GM23338 (cell line): ENCODE data around the gene TGFBRAP1. TPM values are rescaled to one million over a fixed set of nuclear protein-coding genes. Genes with fewer than 3 reads are reported as not detected.

ENCODE experiments used
- ATAC-seq: fragments of 200-7000 bp; cut with Tn5 transposase; 3 replicates; pipeline ENCODE4 v1.9.1; 2020
- DNase-seq: peaks from one replicate; pipeline ENCODE4 v3.0.0-alpha.2; 2015; ENCODE audit warnings: low spot score
- H2AFZ ChIP-seq: fragments of 200-600 bp; sonication (generic); 2 replicates; pipeline ENCODE4 v1.8.0; 2016; ENCODE audit warnings: antibody characterized with exemption, mild to moderate bottlenecking, moderate library complexity
- H3F3A ChIP-seq: fragments of 200-600 bp; sonication (generic); replicated peaks from 2 replicates; pipeline ENCODE4 v1.8.0; 2017; ENCODE audit warnings: antibody characterized with exemption, mixed run types, low read depth
- H3K27ac ChIP-seq: fragments of 200-600 bp; sonication (generic); 2 replicates; pipeline ENCODE4 v1.6.1; 2016; ENCODE audit warnings: low read depth
- H3K27me3 ChIP-seq: fragments of 200-600 bp; sonication (generic); 2 replicates; pipeline ENCODE4 v1.8.0; 2016; ENCODE audit warnings: mild to moderate bottlenecking, mixed run types, moderate library complexity; ENCODE audit not compliant: insufficient read depth
- H3K36me3 ChIP-seq: fragments of 200-600 bp; sonication (generic); 2 replicates; pipeline ENCODE4 v1.8.0; 2016; ENCODE audit warnings: mild to moderate bottlenecking; ENCODE audit not compliant: insufficient read depth
- H3K4me1 ChIP-seq: fragments of 200-600 bp; sonication (generic); 2 replicates; pipeline ENCODE4 v1.8.0; 2016; ENCODE audit warnings: mild to moderate bottlenecking, moderate library complexity; ENCODE audit not compliant: insufficient read depth
- H3K4me2 ChIP-seq: fragments of 200-600 bp; sonication (generic); 2 replicates; pipeline ENCODE4 v1.7.1; 2017; ENCODE audit warnings: mixed run types
- H3K4me3 ChIP-seq: fragments of 200-600 bp; sonication (generic); 2 replicates; pipeline ENCODE4 v1.6.1; 2016; ENCODE audit warnings: mixed run types
- H3K79me2 ChIP-seq: fragments of 200-600 bp; sonication (generic); replicated peaks from 2 replicates; pipeline ENCODE4 v1.8.0; 2017; ENCODE audit warnings: mild to moderate bottlenecking; ENCODE audit not compliant: insufficient read depth
- H3K9me2 ChIP-seq: fragments of 200-600 bp; sonication (generic); 2 replicates; pipeline ENCODE4 v1.8.0; 2017; ENCODE audit not compliant: insufficient read depth
- H4K20me1 ChIP-seq: fragments of 200-600 bp; sonication (generic); replicated peaks from 2 replicates; pipeline ENCODE4 v1.8.0; 2017; ENCODE audit warnings: mild to moderate bottlenecking; ENCODE audit not compliant: insufficient read depth
- H3K27ac Mint-ChIP-seq: 2 replicates; pipeline ENCODE4 v1.8.0; 2020; ENCODE audit warnings: inconsistent platforms, mild to moderate bottlenecking, moderate library complexity, mixed read lengths
- H3K27me3 Mint-ChIP-seq: 3 replicates; pipeline ENCODE4 v1.8.0; 2022; ENCODE audit warnings: low read depth, mild to moderate bottlenecking, moderate library complexity, mixed read lengths, inconsistent platforms; ENCODE audit not compliant: insufficient read depth, poor library complexity
- H3K36me3 Mint-ChIP-seq: 3 replicates; pipeline ENCODE4 v1.8.0; 2021; ENCODE audit warnings: low read depth, mild to moderate bottlenecking, inconsistent platforms, moderate library complexity, mixed read lengths
- H3K4me1 Mint-ChIP-seq: 3 replicates; pipeline ENCODE4 v1.8.0; 2020; ENCODE audit warnings: mild to moderate bottlenecking, inconsistent platforms, mixed read lengths
- H3K4me3 Mint-ChIP-seq: 3 replicates; pipeline ENCODE4 v1.8.0; 2021; ENCODE audit warnings: moderate library complexity, mild to moderate bottlenecking, inconsistent platforms, mixed read lengths
- H3K9me3 Mint-ChIP-seq: 3 replicates; pipeline ENCODE4 v1.8.0; 2020; ENCODE audit warnings: moderate library complexity, mild to moderate bottlenecking, inconsistent platforms, mixed read lengths
- CREB1 ChIP-seq: fragments of 250-450 bp; sonication (Bioruptor Pico); IDR thresholded peaks from 2 replicates; pipeline ENCODE4 v1.5.0; 2020; ENCODE audit warnings: low read depth, mild to moderate bottlenecking, moderate library complexity
- EZH2 ChIP-seq: fragments of 200-600 bp; sonication (generic); IDR thresholded peaks from one replicate; pipeline ENCODE4 v1.8.0; 2017; ENCODE audit warnings: antibody characterized with exemption, mild to moderate bottlenecking, low read depth; ENCODE audit not compliant: unreplicated experiment
- EZH2phosphoT487 ChIP-seq: fragments of 200-600 bp; sonication (generic); IDR thresholded peaks from one replicate; pipeline ENCODE4 v1.8.1; 2018; ENCODE audit warnings: antibody characterized with exemption; ENCODE audit not compliant: unreplicated experiment
- JUNB ChIP-seq: IDR thresholded peaks from one replicate; pipeline ENCODE4 v1.6.1; 2016; ENCODE audit warnings: antibody characterized with exemption; ENCODE audit not compliant: unreplicated experiment
- NANOG ChIP-seq: IDR thresholded peaks from 2 replicates; pipeline ENCODE4 v1.6.1; 2016; ENCODE audit warnings: antibody characterized with exemption, borderline replicate concordance
- POLR2AphosphoS5 ChIP-seq: IDR thresholded peaks from 2 replicates; pipeline ENCODE4 v1.6.1; 2016; ENCODE audit warnings: antibody characterized with exemption, low read depth
- STAT1 ChIP-seq: IDR thresholded peaks from one replicate; pipeline ENCODE4 v1.6.1; 2016; ENCODE audit warnings: antibody characterized with exemption; ENCODE audit not compliant: unreplicated experiment
- ZNF114 ChIP-seq: fragments of 250-450 bp; sonication (Bioruptor Pico); IDR thresholded peaks from 2 replicates; pipeline ENCODE4 v1.5.0; 2020; ENCODE audit warnings: mild to moderate bottlenecking, moderate library complexity
- ZNF331 ChIP-seq: fragments of 250-450 bp; sonication (Bioruptor Pico); IDR thresholded peaks from 2 replicates; pipeline ENCODE4 v1.5.0; 2020; ENCODE audit warnings: low read depth, mild to moderate bottlenecking, moderate library complexity
- polyA plus RNA-seq: library from polyadenylated mRNA; unstranded; fragments of >200 nt; fragmentation: Nextera tagmentation; extraction: Ambion mirVana; gene quantifications from 2 replicates; pipeline ENCODE4 v1.2.1, GENCODE V29; 2016
- total RNA-seq: library from RNA; depleted of rRNA; stranded (reverse); fragments of >200 nt; shearing (Covaris generic); gene quantifications from 2 replicates; pipeline ENCODE4 v1.2.3, GENCODE V29; 2014
- TF ChIP-seq, protein P1 (sequence below): fragments of 250-450 bp; sonication (Bioruptor Pico); IDR thresholded peaks from 2 replicates; pipeline ENCODE4 v1.5.0; 2020; ENCODE audit warnings: mild to moderate bottlenecking, moderate library complexity
- TF ChIP-seq, protein P2 (sequence below): IDR thresholded peaks from 2 replicates; pipeline ENCODE4 v1.6.1; 2016; ENCODE audit warnings: antibody characterized with exemption
- TF ChIP-seq, protein P3 (sequence below): IDR thresholded peaks from one replicate; pipeline ENCODE4 v1.6.1; 2018; ENCODE audit warnings: antibody characterized with exemption; ENCODE audit not compliant: unreplicated experiment
- TF ChIP-seq, protein P4 (sequence below), 2 experiments: fragments of 200-600 bp in 1 of 2; sonication (generic) in 1 of 2; conservative IDR thresholded peaks; 2 replicates each; pipeline versions ENCODE4 v1.5.1 to v1.6.1; 2016 to 2017; ENCODE audit warnings: antibody characterized with exemption in 2 of 2, low read depth in 2 of 2, mild to moderate bottlenecking in 2 of 2, moderate library complexity in 1 of 2

Gene TGFBRAP1
- total and polyA plus RNA-seq, 2 experiments from 2014 or later: 6.3 to 23.5 TPM

DNA sequence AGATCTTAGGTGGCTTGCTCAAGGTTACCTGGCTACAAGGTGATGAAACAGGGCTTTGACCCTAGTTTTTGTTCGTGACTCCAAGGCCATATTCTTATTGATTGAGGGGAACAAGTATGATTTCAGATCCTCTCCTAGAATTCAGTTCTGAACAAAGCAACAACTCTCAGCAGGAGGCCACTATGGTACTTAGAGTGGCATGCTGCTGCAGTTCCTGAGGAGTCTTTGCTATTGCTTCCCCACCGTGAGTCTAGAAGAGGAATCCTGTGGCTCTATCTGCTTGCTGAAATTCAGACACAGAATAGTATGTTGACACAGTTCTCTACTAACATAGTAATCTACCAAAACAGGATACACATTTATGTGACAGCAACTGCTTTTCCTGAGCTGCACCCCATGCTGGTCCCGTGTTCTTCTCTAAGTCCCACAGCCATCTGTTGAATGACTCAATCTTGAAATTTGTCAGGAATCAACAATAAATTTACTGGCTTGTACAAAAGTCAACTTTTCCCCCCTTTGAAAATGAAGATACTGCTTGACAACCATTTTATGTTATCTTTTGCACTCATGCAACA lies 4.1 kb downstream of the TGFBRAP1 start:
- Histone ChIP-seq H3K27ac (no peak overlapping the region), H3K4me3 (peak overlapping the region; percentile 10; the same call in 1 of the 2 replicates), H3K79me2 (peaks cover 81% of the 10 kb centered on the region), H3K27me3 (peaks cover 4% of the 10 kb centered on the region), H3F3A (no peaks in the 10 kb centered on the region), H3K36me3 (no peaks in the 10 kb centered on the region), H3K4me2 (peak overlapping the region; percentile 22), H3K9me2 (no peaks in the 10 kb centered on the region), H3K4me1 (peaks cover 12% of the 10 kb centered on the region), H2AFZ (no peak overlapping the region), H4K20me1 (no peaks in the 10 kb centered on the region; the same call in 1 of the 2 replicates)
- Mint-ChIP-seq H3K4me3 (no peak overlapping the region), H3K27me3 (peaks cover 8% of the 10 kb centered on the region), H3K4me1 (peaks cover 30% of the 10 kb centered on the region), H3K9me3 (no peaks in the 10 kb centered on the region), H3K27ac (no peak overlapping the region; the same call in 1 of the 2 replicates), H3K36me3 (peaks cover 8% of the 10 kb centered on the region; the same call in 2 of the 3 replicates)
- TF ChIP-seq JUNB (no peak), CREB1 (no peak), STAT1 (no peak), ZNF114 (CRISPR knock-in tag) (no peak), EZH2 (no peak), NANOG (no peak), ZNF331 (CRISPR knock-in tag) (no peak), EZH2phosphoT487 (no peak), POLR2AphosphoS5 (no peak)
- TF ChIP-seq, protein P1, sequence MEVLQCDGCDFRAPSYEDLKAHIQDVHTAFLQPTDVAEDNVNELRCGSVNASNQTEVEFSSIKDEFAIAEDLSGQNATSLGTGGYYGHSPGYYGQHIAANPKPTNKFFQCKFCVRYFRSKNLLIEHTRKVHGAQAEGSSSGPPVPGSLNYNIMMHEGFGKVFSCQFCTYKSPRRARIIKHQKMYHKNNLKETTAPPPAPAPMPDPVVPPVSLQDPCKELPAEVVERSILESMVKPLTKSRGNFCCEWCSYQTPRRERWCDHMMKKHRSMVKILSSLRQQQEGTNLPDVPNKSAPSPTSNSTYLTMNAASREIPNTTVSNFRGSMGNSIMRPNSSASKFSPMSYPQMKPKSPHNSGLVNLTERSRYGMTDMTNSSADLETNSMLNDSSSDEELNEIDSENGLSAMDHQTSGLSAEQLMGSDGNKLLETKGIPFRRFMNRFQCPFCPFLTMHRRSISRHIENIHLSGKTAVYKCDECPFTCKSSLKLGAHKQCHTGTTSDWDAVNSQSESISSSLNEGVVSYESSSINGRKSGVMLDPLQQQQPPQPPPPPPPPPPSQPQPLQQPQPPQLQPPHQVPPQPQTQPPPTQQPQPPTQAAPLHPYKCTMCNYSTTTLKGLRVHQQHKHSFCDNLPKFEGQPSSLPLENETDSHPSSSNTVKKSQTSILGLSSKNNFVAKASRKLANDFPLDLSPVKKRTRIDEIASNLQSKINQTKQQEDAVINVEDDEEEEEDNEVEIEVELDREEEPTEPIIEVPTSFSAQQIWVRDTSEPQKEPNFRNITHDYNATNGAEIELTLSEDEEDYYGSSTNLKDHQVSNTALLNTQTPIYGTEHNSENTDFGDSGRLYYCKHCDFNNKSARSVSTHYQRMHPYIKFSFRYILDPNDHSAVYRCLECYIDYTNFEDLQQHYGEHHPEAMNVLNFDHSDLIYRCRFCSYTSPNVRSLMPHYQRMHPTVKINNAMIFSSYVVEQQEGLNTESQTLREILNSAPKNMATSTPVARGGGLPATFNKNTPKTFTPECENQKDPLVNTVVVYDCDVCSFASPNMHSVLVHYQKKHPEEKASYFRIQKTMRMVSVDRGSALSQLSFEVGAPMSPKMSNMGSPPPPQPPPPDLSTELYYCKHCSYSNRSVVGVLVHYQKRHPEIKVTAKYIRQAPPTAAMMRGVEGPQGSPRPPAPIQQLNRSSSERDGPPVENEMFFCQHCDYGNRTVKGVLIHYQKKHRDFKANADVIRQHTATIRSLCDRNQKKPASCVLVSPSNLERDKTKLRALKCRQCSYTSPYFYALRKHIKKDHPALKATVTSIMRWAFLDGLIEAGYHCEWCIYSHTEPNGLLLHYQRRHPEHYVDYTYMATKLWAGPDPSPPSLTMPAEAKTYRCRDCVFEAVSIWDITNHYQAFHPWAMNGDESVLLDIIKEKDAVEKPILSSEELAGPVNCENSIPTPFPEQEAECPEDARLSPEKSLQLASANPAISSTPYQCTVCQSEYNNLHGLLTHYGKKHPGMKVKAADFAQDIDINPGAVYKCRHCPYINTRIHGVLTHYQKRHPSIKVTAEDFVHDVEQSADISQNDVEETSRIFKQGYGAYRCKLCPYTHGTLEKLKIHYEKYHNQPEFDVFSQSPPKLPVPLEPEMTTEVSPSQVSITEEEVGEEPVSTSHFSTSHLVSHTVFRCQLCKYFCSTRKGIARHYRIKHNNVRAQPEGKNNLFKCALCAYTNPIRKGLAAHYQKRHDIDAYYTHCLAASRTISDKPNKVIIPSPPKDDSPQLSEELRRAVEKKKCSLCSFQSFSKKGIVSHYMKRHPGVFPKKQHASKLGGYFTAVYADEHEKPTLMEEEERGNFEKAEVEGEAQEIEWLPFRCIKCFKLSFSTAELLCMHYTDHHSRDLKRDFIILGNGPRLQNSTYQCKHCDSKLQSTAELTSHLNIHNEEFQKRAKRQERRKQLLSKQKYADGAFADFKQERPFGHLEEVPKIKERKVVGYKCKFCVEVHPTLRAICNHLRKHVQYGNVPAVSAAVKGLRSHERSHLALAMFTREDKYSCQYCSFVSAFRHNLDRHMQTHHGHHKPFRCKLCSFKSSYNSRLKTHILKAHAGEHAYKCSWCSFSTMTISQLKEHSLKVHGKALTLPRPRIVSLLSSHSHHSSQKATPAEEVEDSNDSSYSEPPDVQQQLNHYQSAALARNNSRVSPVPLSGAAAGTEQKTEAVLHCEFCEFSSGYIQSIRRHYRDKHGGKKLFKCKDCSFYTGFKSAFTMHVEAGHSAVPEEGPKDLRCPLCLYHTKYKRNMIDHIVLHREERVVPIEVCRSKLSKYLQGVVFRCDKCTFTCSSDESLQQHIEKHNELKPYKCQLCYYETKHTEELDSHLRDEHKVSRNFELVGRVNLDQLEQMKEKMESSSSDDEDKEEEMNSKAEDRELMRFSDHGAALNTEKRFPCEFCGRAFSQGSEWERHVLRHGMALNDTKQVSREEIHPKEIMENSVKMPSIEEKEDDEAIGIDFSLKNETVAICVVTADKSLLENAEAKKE (CRISPR knock-in tag): no peak
- TF ChIP-seq, protein P2, sequence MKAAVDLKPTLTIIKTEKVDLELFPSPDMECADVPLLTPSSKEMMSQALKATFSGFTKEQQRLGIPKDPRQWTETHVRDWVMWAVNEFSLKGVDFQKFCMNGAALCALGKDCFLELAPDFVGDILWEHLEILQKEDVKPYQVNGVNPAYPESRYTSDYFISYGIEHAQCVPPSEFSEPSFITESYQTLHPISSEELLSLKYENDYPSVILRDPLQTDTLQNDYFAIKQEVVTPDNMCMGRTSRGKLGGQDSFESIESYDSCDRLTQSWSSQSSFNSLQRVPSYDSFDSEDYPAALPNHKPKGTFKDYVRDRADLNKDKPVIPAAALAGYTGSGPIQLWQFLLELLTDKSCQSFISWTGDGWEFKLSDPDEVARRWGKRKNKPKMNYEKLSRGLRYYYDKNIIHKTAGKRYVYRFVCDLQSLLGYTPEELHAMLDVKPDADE: no peak
- TF ChIP-seq, protein P3, sequence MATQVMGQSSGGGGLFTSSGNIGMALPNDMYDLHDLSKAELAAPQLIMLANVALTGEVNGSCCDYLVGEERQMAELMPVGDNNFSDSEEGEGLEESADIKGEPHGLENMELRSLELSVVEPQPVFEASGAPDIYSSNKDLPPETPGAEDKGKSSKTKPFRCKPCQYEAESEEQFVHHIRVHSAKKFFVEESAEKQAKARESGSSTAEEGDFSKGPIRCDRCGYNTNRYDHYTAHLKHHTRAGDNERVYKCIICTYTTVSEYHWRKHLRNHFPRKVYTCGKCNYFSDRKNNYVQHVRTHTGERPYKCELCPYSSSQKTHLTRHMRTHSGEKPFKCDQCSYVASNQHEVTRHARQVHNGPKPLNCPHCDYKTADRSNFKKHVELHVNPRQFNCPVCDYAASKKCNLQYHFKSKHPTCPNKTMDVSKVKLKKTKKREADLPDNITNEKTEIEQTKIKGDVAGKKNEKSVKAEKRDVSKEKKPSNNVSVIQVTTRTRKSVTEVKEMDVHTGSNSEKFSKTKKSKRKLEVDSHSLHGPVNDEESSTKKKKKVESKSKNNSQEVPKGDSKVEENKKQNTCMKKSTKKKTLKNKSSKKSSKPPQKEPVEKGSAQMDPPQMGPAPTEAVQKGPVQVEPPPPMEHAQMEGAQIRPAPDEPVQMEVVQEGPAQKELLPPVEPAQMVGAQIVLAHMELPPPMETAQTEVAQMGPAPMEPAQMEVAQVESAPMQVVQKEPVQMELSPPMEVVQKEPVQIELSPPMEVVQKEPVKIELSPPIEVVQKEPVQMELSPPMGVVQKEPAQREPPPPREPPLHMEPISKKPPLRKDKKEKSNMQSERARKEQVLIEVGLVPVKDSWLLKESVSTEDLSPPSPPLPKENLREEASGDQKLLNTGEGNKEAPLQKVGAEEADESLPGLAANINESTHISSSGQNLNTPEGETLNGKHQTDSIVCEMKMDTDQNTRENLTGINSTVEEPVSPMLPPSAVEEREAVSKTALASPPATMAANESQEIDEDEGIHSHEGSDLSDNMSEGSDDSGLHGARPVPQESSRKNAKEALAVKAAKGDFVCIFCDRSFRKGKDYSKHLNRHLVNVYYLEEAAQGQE: no peak
- TF ChIP-seq, protein P4, sequence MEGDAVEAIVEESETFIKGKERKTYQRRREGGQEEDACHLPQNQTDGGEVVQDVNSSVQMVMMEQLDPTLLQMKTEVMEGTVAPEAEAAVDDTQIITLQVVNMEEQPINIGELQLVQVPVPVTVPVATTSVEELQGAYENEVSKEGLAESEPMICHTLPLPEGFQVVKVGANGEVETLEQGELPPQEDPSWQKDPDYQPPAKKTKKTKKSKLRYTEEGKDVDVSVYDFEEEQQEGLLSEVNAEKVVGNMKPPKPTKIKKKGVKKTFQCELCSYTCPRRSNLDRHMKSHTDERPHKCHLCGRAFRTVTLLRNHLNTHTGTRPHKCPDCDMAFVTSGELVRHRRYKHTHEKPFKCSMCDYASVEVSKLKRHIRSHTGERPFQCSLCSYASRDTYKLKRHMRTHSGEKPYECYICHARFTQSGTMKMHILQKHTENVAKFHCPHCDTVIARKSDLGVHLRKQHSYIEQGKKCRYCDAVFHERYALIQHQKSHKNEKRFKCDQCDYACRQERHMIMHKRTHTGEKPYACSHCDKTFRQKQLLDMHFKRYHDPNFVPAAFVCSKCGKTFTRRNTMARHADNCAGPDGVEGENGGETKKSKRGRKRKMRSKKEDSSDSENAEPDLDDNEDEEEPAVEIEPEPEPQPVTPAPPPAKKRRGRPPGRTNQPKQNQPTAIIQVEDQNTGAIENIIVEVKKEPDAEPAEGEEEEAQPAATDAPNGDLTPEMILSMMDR (conservative IDR thresholded peaks at IDR 0.05; ENCODE audit: low read depth in 2 of 2): no peak
- DNase-seq (peak; percentile 53), ATAC-seq (no peak)
